ENCODE measurements around the gene WHRN. TPM values are rescaled to one million over a fixed set of nuclear protein-coding genes. Genes with fewer than 3 reads are reported as not detected.

Gene WHRN
- total and polyA plus RNA-seq, 2 of the 13 experiments (the other 11 are each of a cell fraction or from before 2014, with no cell fraction given) = 2.3 to 5.3 TPM

DNA sequence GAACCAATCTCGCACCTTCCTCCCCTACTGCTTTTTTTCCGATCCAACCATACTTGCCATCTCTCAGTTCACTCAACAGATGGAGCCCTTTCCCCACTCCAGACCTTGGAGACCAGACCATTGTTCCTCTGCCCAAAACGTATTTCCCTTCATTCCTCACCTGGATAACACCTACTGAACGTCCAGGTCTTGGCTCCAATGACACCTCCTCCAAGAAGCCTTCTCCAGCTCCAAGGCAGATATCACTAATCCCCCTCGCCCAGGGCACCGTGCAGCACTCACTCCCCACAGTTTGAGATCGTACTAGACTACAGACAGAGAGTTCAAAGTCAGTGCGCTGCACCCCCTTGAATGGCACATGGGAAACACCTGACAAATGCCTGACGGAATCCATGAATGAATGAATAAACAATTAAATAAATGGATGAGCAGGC, 70.4 kb downstream of the WHRN start (continued):
- TF ChIP-seq, protein P1, sequence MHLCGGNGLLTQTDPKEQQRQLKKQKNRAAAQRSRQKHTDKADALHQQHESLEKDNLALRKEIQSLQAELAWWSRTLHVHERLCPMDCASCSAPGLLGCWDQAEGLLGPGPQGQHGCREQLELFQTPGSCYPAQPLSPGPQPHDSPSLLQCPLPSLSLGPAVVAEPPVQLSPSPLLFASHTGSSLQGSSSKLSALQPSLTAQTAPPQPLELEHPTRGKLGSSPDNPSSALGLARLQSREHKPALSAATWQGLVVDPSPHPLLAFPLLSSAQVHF (CRISPR knock-in tag; IDR thresholded peaks at IDR 0.05) = no peak
- TF ChIP-seq CEBPG (CRISPR knock-in tag; IDR thresholded peaks at IDR 0.05) = no peak
- peak; percentile 38; the same call in 1 of the 2 replicates for TF ChIP-seq SP4 (CRISPR knock-in tag; IDR thresholded peaks at IDR 0.05)
- TF ChIP-seq STAG1 (CRISPR knock-in tag; IDR thresholded peaks at IDR 0.05) = peak; percentile 86
- TF ChIP-seq, protein P2, sequence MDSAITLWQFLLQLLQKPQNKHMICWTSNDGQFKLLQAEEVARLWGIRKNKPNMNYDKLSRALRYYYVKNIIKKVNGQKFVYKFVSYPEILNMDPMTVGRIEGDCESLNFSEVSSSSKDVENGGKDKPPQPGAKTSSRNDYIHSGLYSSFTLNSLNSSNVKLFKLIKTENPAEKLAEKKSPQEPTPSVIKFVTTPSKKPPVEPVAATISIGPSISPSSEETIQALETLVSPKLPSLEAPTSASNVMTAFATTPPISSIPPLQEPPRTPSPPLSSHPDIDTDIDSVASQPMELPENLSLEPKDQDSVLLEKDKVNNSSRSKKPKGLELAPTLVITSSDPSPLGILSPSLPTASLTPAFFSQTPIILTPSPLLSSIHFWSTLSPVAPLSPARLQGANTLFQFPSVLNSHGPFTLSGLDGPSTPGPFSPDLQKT (CRISPR knock-in tag; IDR thresholded peaks at IDR 0.05; ENCODE audit: borderline replicate concordance) = no peak
- TF ChIP-seq MYNN (CRISPR knock-in tag; IDR thresholded peaks at IDR 0.05; ENCODE audit: low read depth) = no peak
- no peak for TF ChIP-seq HCFC1 (IDR thresholded peaks at IDR 0.05; ENCODE audit: low read depth, low read length)
- no peak for TF ChIP-seq HOXA5 (CRISPR knock-in tag; IDR thresholded peaks at IDR 0.05)
- TF ChIP-seq NONO (IDR thresholded peaks at IDR 0.05) = no peak
- TF ChIP-seq NONO (CRISPR knock-in tag; conservative IDR thresholded peaks at IDR 0.05) = 0 out of 2 replicates have a peak, but pooled peaks have one; percentile 27
- TF ChIP-seq ZNF136 (CRISPR knock-in tag; IDR thresholded peaks at IDR 0.05; ENCODE audit: low read depth) = no peak
- TF ChIP-seq, protein P3, sequence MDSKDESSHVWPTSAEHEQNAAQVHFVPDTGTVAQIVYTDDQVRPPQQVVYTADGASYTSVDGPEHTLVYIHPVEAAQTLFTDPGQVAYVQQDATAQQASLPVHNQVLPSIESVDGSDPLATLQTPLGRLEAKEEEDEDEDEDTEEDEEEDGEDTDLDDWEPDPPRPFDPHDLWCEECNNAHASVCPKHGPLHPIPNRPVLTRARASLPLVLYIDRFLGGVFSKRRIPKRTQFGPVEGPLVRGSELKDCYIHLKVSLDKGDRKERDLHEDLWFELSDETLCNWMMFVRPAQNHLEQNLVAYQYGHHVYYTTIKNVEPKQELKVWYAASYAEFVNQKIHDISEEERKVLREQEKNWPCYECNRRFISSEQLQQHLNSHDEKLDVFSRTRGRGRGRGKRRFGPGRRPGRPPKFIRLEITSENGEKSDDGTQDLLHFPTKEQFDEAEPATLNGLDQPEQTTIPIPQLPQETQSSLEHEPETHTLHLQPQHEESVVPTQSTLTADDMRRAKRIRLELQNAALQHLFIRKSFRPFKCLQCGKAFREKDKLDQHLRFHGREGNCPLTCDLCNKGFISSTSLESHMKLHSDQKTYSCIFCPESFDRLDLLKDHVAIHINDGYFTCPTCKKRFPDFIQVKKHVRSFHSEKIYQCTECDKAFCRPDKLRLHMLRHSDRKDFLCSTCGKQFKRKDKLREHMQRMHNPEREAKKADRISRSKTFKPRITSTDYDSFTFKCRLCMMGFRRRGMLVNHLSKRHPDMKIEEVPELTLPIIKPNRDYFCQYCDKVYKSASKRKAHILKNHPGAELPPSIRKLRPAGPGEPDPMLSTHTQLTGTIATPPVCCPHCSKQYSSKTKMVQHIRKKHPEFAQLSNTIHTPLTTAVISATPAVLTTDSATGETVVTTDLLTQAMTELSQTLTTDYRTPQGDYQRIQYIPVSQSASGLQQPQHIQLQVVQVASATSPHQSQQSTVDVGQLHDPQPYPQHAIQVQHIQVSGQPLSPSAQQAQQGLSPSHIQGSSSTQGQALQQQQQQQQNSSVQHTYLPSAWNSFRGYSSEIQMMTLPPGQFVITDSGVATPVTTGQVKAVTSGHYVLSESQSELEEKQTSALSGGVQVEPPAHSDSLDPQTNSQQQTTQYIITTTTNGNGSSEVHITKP (CRISPR knock-in tag; IDR thresholded peaks at IDR 0.05; ENCODE audit: low read depth) = no peak
- no peak for TF ChIP-seq ZMYM2 (CRISPR knock-in tag; IDR thresholded peaks at IDR 0.05)
- TF ChIP-seq ZNF772 (CRISPR knock-in tag; IDR thresholded peaks at IDR 0.05) = no peak
- TF ChIP-seq, protein P4, sequence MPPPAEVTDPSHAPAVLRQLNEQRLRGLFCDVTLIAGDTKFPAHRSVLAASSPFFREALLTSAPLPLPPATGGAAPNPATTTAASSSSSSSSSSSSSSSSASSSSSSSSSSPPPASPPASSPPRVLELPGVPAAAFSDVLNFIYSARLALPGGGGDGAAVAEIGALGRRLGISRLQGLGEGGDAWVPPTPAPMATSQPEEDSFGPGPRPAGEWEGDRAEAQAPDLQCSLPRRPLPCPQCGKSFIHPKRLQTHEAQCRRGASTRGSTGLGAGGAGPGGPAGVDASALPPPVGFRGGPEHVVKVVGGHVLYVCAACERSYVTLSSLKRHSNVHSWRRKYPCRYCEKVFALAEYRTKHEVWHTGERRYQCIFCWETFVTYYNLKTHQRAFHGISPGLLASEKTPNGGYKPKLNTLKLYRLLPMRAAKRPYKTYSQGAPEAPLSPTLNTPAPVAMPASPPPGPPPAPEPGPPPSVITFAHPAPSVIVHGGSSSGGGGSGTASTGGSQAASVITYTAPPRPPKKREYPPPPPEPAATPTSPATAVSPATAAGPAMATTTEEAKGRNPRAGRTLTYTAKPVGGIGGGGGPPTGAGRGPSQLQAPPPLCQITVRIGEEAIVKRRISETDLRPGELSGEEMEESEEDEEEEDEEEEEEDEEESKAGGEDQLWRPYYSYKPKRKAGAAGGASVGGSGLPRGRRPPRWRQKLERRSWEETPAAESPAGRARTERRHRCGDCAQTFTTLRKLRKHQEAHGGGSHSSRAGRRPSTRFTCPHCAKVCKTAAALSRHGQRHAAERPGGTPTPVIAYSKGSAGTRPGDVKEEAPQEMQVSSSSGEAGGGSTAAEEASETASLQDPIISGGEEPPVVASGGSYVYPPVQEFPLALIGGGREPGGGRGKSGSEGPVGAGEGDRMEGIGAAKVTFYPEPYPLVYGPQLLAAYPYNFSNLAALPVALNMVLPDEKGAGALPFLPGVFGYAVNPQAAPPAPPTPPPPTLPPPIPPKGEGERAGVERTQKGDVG (CRISPR knock-in tag; IDR thresholded peaks at IDR 0.05; ENCODE audit: borderline replicate concordance) = no peak
- TF ChIP-seq SPEN (CRISPR knock-in tag; IDR thresholded peaks at IDR 0.05; ENCODE audit: low read depth) = peak; percentile 37; the same call in 1 of the 2 replicates
- TF ChIP-seq MIER2 (CRISPR knock-in tag; IDR thresholded peaks at IDR 0.05) = 0 out of 2 replicates have a peak, but pooled peaks have one; percentile 8
- TF ChIP-seq GPN1 (CRISPR knock-in tag; IDR thresholded peaks at IDR 0.05; ENCODE audit: borderline replicate concordance) = no peak
- TF ChIP-seq ZNF431 (CRISPR knock-in tag; IDR thresholded peaks at IDR 0.05; ENCODE audit: borderline replicate concordance, low read depth) = no peak
- TF ChIP-seq, protein P5, sequence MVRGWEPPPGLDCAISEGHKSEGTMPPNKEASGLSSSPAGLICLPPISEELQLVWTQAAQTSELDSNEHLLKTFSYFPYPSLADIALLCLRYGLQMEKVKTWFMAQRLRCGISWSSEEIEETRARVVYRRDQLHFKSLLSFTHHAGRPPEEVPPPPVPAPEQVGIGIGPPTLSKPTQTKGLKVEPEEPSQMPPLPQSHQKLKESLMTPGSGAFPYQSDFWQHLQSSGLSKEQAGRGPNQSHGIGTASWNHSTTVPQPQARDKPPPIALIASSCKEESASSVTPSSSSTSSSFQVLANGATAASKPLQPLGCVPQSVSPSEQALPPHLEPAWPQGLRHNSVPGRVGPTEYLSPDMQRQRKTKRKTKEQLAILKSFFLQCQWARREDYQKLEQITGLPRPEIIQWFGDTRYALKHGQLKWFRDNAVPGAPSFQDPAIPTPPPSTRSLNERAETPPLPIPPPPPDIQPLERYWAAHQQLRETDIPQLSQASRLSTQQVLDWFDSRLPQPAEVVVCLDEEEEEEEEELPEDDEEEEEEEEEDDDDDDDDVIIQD (CRISPR knock-in tag; IDR thresholded peaks at IDR 0.05; ENCODE audit: low read depth) = no peak
- no peak for TF ChIP-seq SIX1 (CRISPR knock-in tag; IDR thresholded peaks at IDR 0.05; ENCODE audit: borderline replicate concordance)

Data from HepG2 (cell line).